Loucy (cell line): Measurements from ENCODE around the gene ZNF521.

Experiments
- H2AFZ ChIP-seq: fragments of 200-600 bp; sonication (generic); 2 replicates; pipeline ENCODE4 v1.6.0; 2016; ENCODE audit warnings: antibody characterized with exemption, mild to moderate bottlenecking, low read length, moderate library complexity
- H3F3A ChIP-seq: fragments of 200-600 bp; 2 replicates; pipeline ENCODE4 v1.6.0; 2016; ENCODE audit warnings: antibody characterized with exemption, low read depth, mild to moderate bottlenecking
- H3K27me3 ChIP-seq: fragments of 200-600 bp; sonication (generic); 2 replicates; pipeline ENCODE4 v1.6.1; 2014; ENCODE audit warnings: low read length, mild to moderate bottlenecking; ENCODE audit not compliant: insufficient read depth, poor library complexity, severe bottlenecking
- H3K36me3 ChIP-seq: fragments of 200-600 bp; sonication (generic); 2 replicates; pipeline ENCODE4 v1.6.1; 2016; ENCODE audit warnings: low read length; ENCODE audit not compliant: insufficient read depth
- H3K4me1 ChIP-seq: fragments of 200-600 bp; sonication (generic); 2 replicates; pipeline ENCODE4 v1.5.1; 2014; ENCODE audit warnings: low read length, mild to moderate bottlenecking; ENCODE audit not compliant: insufficient read depth, poor library complexity, severe bottlenecking
- H3K4me2 ChIP-seq: fragments of 200-600 bp; sonication (generic); 2 replicates; pipeline ENCODE4 v1.6.0; 2014; ENCODE audit warnings: antibody characterized with exemption, low read length, low read depth, mild to moderate bottlenecking; ENCODE audit not compliant: poor library complexity, severe bottlenecking
- H3K4me3 ChIP-seq: fragments of 200-600 bp; sonication (generic); 2 replicates; pipeline ENCODE4 v1.5.1; 2014; ENCODE audit warnings: low read length, mild to moderate bottlenecking, mixed read lengths; ENCODE audit not compliant: poor library complexity, severe bottlenecking
- H3K79me2 ChIP-seq: fragments of 200-600 bp; sonication (generic); 2 replicates; pipeline ENCODE4 v1.6.1; 2014; ENCODE audit warnings: low read length; ENCODE audit not compliant: insufficient read depth
- H3K9ac ChIP-seq: fragments of 200-600 bp; sonication (generic); 2 replicates; pipeline ENCODE4 v1.6.0; 2014; ENCODE audit warnings: mild to moderate bottlenecking, low read depth, low read length, moderate library complexity; ENCODE audit not compliant: poor library complexity, severe bottlenecking
- H3K9me2 ChIP-seq: fragments of 200-600 bp; sonication (generic); replicated peaks from 2 replicates; pipeline ENCODE4 v1.6.1; 2016; ENCODE audit warnings: low read depth, low read length, mixed read lengths
- H3K9me3 ChIP-seq: fragments of 200-600 bp; sonication (generic); 2 replicates; pipeline ENCODE4 v1.6.1; 2014; ENCODE audit warnings: mild to moderate bottlenecking, antibody characterized with exemption, low read length, low read depth; ENCODE audit not compliant: insufficient read depth
- H4K20me1 ChIP-seq: fragments of 200-600 bp; sonication (generic); 2 replicates; pipeline ENCODE4 v1.6.0; 2014; ENCODE audit warnings: antibody characterized with exemption, low read length, mild to moderate bottlenecking; ENCODE audit not compliant: insufficient read depth, poor library complexity, severe bottlenecking
- EZH2phosphoT487 ChIP-seq: fragments of 200-600 bp; IDR thresholded peaks from 2 replicates; pipeline ENCODE4 v1.6.1; 2018; ENCODE audit warnings: antibody characterized with exemption, mild to moderate bottlenecking, moderate library complexity, borderline replicate concordance
- TF ChIP-seq, protein P1 (sequence below): fragments of 200-600 bp; sonication (generic); conservative IDR thresholded peaks from 2 replicates; pipeline ENCODE4 v1.5.1; 2014; ENCODE audit warnings: mild to moderate bottlenecking, antibody characterized with exemption, low read length

Gene ZNF521

GRCh38 chr18:25351777-25352628 is at the start of gene ZNF521:
ZNF521 (minus strand) TSS chr18:25352166; CDS start chr18:25350946, 1,220 bp downstream.
- H3K36me3 ChIP-seq = no peaks in the 10 kb centered on the region
- H3K9me3 ChIP-seq = no peaks in the 10 kb centered on the region
- H3F3A ChIP-seq = 0 out of 2 replicates have a peak, but pooled peaks cover 8% of the 10 kb centered on the region
- H3K27me3 ChIP-seq = no peaks in the 10 kb centered on the region
- H4K20me1 ChIP-seq = no peaks in the 10 kb centered on the region
- H3K4me2 ChIP-seq = peak within 1 kb of the TSS; percentile 77
- H3K9ac ChIP-seq = peak within 1 kb of the TSS; percentile 97
- H3K79me2 ChIP-seq = peaks cover 47% of the 10 kb centered on the region
- H3K9me2 ChIP-seq = no peaks in the 10 kb centered on the region
- H3K4me1 ChIP-seq = peaks cover 43% of the 10 kb centered on the region
- peak within 1 kb of the TSS; percentile 99 for H3K4me3 ChIP-seq
- H2AFZ ChIP-seq = peak within 1 kb of the TSS; percentile 91
- no peak for TF ChIP-seq EZH2phosphoT487
- TF ChIP-seq, protein P1, sequence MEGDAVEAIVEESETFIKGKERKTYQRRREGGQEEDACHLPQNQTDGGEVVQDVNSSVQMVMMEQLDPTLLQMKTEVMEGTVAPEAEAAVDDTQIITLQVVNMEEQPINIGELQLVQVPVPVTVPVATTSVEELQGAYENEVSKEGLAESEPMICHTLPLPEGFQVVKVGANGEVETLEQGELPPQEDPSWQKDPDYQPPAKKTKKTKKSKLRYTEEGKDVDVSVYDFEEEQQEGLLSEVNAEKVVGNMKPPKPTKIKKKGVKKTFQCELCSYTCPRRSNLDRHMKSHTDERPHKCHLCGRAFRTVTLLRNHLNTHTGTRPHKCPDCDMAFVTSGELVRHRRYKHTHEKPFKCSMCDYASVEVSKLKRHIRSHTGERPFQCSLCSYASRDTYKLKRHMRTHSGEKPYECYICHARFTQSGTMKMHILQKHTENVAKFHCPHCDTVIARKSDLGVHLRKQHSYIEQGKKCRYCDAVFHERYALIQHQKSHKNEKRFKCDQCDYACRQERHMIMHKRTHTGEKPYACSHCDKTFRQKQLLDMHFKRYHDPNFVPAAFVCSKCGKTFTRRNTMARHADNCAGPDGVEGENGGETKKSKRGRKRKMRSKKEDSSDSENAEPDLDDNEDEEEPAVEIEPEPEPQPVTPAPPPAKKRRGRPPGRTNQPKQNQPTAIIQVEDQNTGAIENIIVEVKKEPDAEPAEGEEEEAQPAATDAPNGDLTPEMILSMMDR = peak; percentile 36; the same call in 1 of the 2 replicates

DNA sequence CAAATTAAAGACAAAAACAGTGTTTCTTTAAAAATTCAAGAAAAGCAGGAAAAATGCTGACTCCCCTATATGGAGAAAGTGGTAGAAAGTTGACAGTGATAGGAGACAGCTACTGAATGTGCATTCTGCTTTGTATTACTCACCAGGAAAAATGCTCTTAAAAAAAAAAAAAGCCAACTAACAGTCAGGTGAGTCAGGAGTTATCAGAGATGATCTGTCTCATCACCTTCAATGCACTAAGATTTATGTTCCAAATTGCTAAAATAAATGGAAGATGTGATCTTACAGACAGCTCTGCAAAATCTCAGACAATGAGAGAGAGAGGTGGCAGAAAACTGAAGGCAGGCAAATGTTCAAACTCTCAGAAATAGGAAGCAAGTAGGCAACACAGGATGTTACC is 47.6 kb upstream of the ZNF521 start:
- H3K27me3 ChIP-seq = no peaks in the 10 kb centered on the region
- no peaks in the 10 kb centered on the region for H3K79me2 ChIP-seq
- no peak overlapping the region for H2AFZ ChIP-seq
- H4K20me1 ChIP-seq = no peaks in the 10 kb centered on the region
- H3K9me3 ChIP-seq = no peaks in the 10 kb centered on the region; the same call in 1 of the 2 replicates
- no peaks in the 10 kb centered on the region for H3F3A ChIP-seq
- no peak overlapping the region for H3K4me3 ChIP-seq
- no peaks in the 10 kb centered on the region for H3K36me3 ChIP-seq
- H3K9ac ChIP-seq = no peak overlapping the region
- no peaks in the 10 kb centered on the region for H3K9me2 ChIP-seq
- TF ChIP-seq, protein P1 = no peak
- TF ChIP-seq EZH2phosphoT487 = no peak
- H3K4me1 ChIP-seq = no peaks in the 10 kb centered on the region
- no peak overlapping the region for H3K4me2 ChIP-seq

GRCh38 chr18:25392192-25392591 is 40.2 kb upstream of the ZNF521 start:
- Histone ChIP-seq H3K4me2 (no peak overlapping the region), H2AFZ (no peak overlapping the region)

More at GRCh38 chr18:25392192-25392591, 40.2 kb upstream of the ZNF521 start:
- no peaks in the 10 kb centered on the region for H4K20me1 ChIP-seq
- H3K4me3 ChIP-seq = no peak overlapping the region
- H3K9me3 ChIP-seq = no peaks in the 10 kb centered on the region; the same call in 1 of the 2 replicates
- H3K9me2 ChIP-seq = no peaks in the 10 kb centered on the region
- no peaks in the 10 kb centered on the region for H3K27me3 ChIP-seq
- no peak overlapping the region for H3K9ac ChIP-seq
- H3F3A ChIP-seq = no peaks in the 10 kb centered on the region
- H3K79me2 ChIP-seq = no peaks in the 10 kb centered on the region
- no peaks in the 10 kb centered on the region for H3K36me3 ChIP-seq
- TF ChIP-seq, protein P1 = no peak
- TF ChIP-seq EZH2phosphoT487 = no peak
- no peaks in the 10 kb centered on the region for H3K4me1 ChIP-seq
